ENCODE data around the gene ACP7.
A peak's percentile ranks its signal among the peaks of the same experiment; 100 is the strongest.
"Not testable (repeated sequence)": the region's sequence is repeated elsewhere in the genome, so short reads cannot be mapped to it uniquely, and the experiment has no call there.

Gene ACP7

GRCh38 chr19:39110263-39110967, 26.2 kb downstream of the ACP7 start:
- DNase-seq, result no peak

GRCh38 chr19:39111593-39112199, 27.5 kb downstream of the ACP7 start:
- no peak for DNase-seq

- DNase-seq, result no peak
These were observed 28.2 kb downstream of the ACP7 start for GRCh38 chr19:39112338-39112890.

- no peak for DNase-seq
These were observed 29.0 kb downstream of the ACP7 start for GRCh38 chr19:39113199-39113598.

- DNase-seq, result no peak
These were observed 31.1 kb downstream of the ACP7 start for GRCh38 chr19:39115105-39115847.

- DNase-seq, result not testable (repeated sequence)
These were observed 32.9 kb downstream of the ACP7 start for GRCh38 chr19:39117023-39117422.

- DNase-seq, result no peak
These were observed 35.7 kb downstream of the ACP7 start for GRCh38 chr19:39119830-39120229.

- DNase-seq, result no peak
These were observed 39.0 kb downstream of the ACP7 start for GRCh38 chr19:39122934-39123731.

GRCh38 chr19:39124136-39124764, 40.1 kb downstream of the ACP7 start:
- no peak for DNase-seq

GRCh38 chr19:39125199-39125553, 41.0 kb downstream of the ACP7 start:
- DNase-seq, result no peak

GRCh38 chr19:39125554-39126311, 41.6 kb downstream of the ACP7 start, which contains the start of gene PAK4:
Gene PAK4, plus strand, starts transcription at chr19:39125786. Its CDS starts 43,768 bp downstream, at chr19:39169554.
- DNase-seq, result peak; percentile 98

GRCh38 chr19:39126312-39127187, 42.4 kb downstream of the ACP7 start:
- DNase-seq, result peak; percentile 80

- no peak for DNase-seq
These were observed 43.8 kb downstream of the ACP7 start for GRCh38 chr19:39127812-39128515.

GRCh38 chr19:39128516-39129079, 44.4 kb downstream of the ACP7 start:
- no peak for DNase-seq

GRCh38 chr19:39129116-39129515, 44.9 kb downstream of the ACP7 start:
- DNase-seq, result no peak

- DNase-seq, result no peak
These were observed 46.4 kb downstream of the ACP7 start for GRCh38 chr19:39130337-39131254.

GRCh38 chr19:39131255-39131755, 47.1 kb downstream of the ACP7 start:
- DNase-seq, result no peak

- no peak for DNase-seq
These were observed 48.3 kb downstream of the ACP7 start for GRCh38 chr19:39132344-39132969.
